Adrenal gland (tissue), 12 donors: ENCODE data around the gene CUL4A. TPM values are rescaled to one million over a fixed set of nuclear protein-coding genes. Genes with fewer than 3 reads are reported as not detected.
"Not testable (repeated sequence)": the region's sequence is repeated elsewhere in the genome, so short reads cannot be mapped to it uniquely, and the experiment has no call there.

Experiments
- DNase-seq, 7 donors: peaks; one replicate each; pipeline ENCODE4 v3.0.0-alpha.2; 2019 to 2020
- H3K27ac ChIP-seq, 5 donors: fragments of 200-600 bp; sonication (generic) in 4 of 5; 1 replicate in 3 of 5; 2 replicates in 2 of 5; pipeline versions ENCODE4 v1.5.1 to v1.8.0; 2016 to 2020; ENCODE audit warnings: mild to moderate bottlenecking in 1 of 5
- H3K27me3 ChIP-seq: fragments of 200-600 bp; 2 replicates; pipeline ENCODE4 v1.8.0; 2021
- H3K36me3 ChIP-seq, 2 donors: fragments of 200-600 bp; replicated peaks in 1 of 2; 1 replicate in 1 of 2; 2 replicates in 1 of 2; pipeline versions ENCODE4 v1.5.1 to v1.8.0; 2018 to 2022
- H3K4me1 ChIP-seq, 2 donors: fragments of 200-600 bp; replicated peaks in 1 of 2; 1 replicate in 1 of 2; 2 replicates in 1 of 2; pipeline versions ENCODE4 v1.5.1 to v1.8.0; 2018 to 2021
- H3K4me3 ChIP-seq, 4 donors: fragments of 200-600 bp; sonication (generic) in 3 of 4; one replicate each; pipeline ENCODE4 v1.5.1; 2016 to 2018
- H3K9me3 ChIP-seq, 3 donors: fragments of 200-600 bp; sonication (generic) in 1 of 3; replicated peaks in 1 of 3; 1 replicate in 2 of 3; 2 replicates in 1 of 3; pipeline versions ENCODE4 v1.5.1 to v1.8.0; 2016 to 2021
- POLR2A ChIP-seq, 2 donors: fragments of 450-650 bp; IDR thresholded peaks; one replicate each; pipeline ENCODE4 v1.6.1; 2017; ENCODE audit warnings: antibody characterized with exemption in 2 of 2, mild to moderate bottlenecking in 2 of 2, moderate library complexity in 1 of 2
- WGBS, 4 donors: extraction: QIAGEN DNeasy Blood & Tissue Kit in 2 of 4; methylation state at CpG; one replicate each; pipeline versions ENCODE4 v1.1.5 to v1.1.7; 2013 to 2017; 5-methylcytosine and 5-hydroxymethylcytosine counted together
- intact Hi-C, 2 donors: fragments of 100-400 bp; cut with DNase I; formaldehyde crosslinking; loops; one replicate each; pipeline versions ENCODE4 v1.14.1 to v1.15.0; 2022 to 2023
- polyA plus RNA-seq, 3 donors: library from polyadenylated mRNA; stranded (reverse); fragments of 200-250 nt in 2 of 3; fragments of 350-450 nt in 1 of 3; fragmentation: Illumina TruSeq in 1 of 3; extraction: RNeasy Lipid Tissue Mini Kit (QIAGEN cat#74804) in 1 of 3; gene quantifications; one replicate each; pipeline ENCODE4 v1.2.3, GENCODE V29; 2013 to 2014
- total RNA-seq, 9 donors: library from RNA; depleted of rRNA in 4 of 9; stranded (reverse); fragments of >200 nt in 4 of 9; fragments of 120-200 nt in 1 of 9; fragmentation: NEBNext Ultra II Directional in 1 of 9; extraction: Animal tissue kit (Norgen Biotek cat#: 25700) in 1 of 9; gene quantifications; one replicate each; pipeline versions ENCODE4 v1.1.0 to v1.2.4, GENCODE V29; 2013 to 2023
- TF ChIP-seq, protein P1 (sequence below), 6 experiments: fragments of 450-650 bp in 4 of 6; fragments of 200-600 bp in 2 of 6; sonication (generic) in 1 of 6; IDR thresholded peaks; 1 replicate in 5 of 6; 2 replicates in 1 of 6; pipeline versions ENCODE4 v1.5.1 to v1.8.0; 2016 to 2021; ENCODE audit warnings: antibody characterized with exemption in 6 of 6, mild to moderate bottlenecking in 2 of 6, moderate library complexity in 1 of 6
- donor health status: healthy with polysubstance abuse.
- donor health status: Bipolar disorder and iron deficiency.
- donor health status: DM: yes; HTN: yes; CAD: no.
- donor health status: DM: no; HTN: no; CAD: no.
- donor health status: DM: no; HTN: no; CAD: no.
- donor health status: DM: yes; HTN: yes; CAD: no.

The CUL4A gene
- total and polyA plus RNA-seq, 12 donors: 27.6 to 90.4 (median 58.7) TPM

DNA sequence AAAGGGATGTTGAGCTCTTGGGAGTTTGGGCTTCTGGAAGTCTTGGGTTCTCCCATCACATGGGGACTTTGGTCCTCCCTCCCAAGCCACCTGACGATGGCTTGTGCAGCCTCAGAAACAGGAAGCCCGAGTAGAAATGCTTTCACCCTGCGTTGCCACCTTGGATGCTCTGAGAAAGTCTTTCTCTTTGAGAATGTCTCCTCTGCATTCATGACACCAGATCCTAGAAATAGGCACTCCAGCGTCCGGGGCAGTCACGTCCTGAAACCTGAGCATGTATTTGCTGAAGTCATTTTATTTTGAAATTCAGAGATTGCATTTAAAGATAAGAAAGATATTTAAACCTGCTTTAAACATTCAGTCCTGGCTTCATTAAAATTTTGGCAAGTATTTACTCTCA lies 34.4 kb downstream of the CUL4A start:
- intact Hi-C loops: no loop called here
- Histone ChIP-seq H3K36me3 (peaks cover 0 to 79% of the 10 kb centered on the region in 2 donors), H3K4me1 (no peaks in the 10 kb centered on the region), H3K9me3 (no peaks in the 10 kb centered on the region), H3K27ac (no peak overlapping the region), H3K4me3 (no peak overlapping the region), H3K27me3 (no peaks in the 10 kb centered on the region)
- 76 to 93% (median 83%) methylated on average over 6 of the region's 6 CpGs for WGBS, 4 donors
- no peak for DNase-seq
- no peak for TF ChIP-seq POLR2A (IDR thresholded peaks at IDR 0.05)
- TF ChIP-seq, protein P1, sequence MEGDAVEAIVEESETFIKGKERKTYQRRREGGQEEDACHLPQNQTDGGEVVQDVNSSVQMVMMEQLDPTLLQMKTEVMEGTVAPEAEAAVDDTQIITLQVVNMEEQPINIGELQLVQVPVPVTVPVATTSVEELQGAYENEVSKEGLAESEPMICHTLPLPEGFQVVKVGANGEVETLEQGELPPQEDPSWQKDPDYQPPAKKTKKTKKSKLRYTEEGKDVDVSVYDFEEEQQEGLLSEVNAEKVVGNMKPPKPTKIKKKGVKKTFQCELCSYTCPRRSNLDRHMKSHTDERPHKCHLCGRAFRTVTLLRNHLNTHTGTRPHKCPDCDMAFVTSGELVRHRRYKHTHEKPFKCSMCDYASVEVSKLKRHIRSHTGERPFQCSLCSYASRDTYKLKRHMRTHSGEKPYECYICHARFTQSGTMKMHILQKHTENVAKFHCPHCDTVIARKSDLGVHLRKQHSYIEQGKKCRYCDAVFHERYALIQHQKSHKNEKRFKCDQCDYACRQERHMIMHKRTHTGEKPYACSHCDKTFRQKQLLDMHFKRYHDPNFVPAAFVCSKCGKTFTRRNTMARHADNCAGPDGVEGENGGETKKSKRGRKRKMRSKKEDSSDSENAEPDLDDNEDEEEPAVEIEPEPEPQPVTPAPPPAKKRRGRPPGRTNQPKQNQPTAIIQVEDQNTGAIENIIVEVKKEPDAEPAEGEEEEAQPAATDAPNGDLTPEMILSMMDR (IDR thresholded peaks at IDR 0.05): no peak

DNA sequence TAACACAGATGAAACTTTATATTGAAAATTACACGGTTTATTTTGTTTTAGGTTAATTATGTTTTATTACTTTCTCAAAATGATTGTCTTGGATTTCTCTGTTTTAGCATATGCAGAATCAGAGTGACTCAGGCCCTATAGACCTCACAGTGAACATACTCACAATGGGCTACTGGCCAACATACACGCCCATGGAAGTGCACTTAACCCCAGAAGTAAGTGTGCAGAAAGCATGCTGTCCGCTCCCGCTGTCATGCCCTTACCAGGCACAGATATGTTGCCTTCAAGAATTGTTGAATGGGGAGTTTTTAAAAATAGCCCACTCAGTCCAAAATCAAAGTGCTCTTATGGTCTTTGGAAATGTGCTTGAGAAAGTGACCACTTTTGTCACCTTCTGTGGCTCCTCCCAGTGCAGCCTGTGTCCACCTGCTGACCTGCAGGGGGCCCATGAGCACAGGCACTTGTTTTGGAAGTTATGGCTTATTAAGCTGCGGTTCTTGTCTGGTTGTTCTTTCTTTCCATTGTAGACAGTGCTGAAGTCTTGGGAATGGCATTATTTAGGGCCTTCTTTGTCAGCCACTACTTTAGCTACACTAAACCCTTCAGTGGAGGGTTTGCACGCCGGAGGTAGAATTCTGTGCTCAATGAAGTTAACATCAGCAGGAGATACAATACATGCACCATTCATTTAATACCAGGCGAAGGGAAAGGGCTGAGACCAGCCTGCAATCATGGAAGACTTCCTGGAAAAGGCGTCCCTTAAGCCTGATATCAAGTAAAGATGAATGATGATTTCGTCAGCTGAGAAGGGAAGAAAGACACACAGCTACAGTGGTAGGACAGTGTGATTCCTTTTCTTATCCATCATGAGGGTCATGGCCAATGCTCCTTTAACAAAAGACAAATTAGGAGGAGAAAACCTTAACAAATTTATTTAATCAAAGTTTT lies 36.7 kb downstream of the CUL4A start:
- Histone ChIP-seq H3K4me3 (no peak overlapping the region), H3K36me3 (peaks cover 0 to 82% of the 10 kb centered on the region in 2 donors), H3K27me3 (no peaks in the 10 kb centered on the region), H3K27ac (no peak overlapping the region), H3K9me3 (no peaks in the 10 kb centered on the region), H3K4me1 (no peaks in the 10 kb centered on the region)
- no peak for DNase-seq
- TF ChIP-seq, protein P1 (IDR thresholded peaks at IDR 0.05): peak in 2 of 6 experiments; percentile 22 to 25
- no peak for TF ChIP-seq POLR2A (IDR thresholded peaks at IDR 0.05)
- intact Hi-C loops: no loop called here
- 74 to 92% (median 85%) methylated on average over 10 of the region's 10 CpGs for WGBS, 4 donors

DNA sequence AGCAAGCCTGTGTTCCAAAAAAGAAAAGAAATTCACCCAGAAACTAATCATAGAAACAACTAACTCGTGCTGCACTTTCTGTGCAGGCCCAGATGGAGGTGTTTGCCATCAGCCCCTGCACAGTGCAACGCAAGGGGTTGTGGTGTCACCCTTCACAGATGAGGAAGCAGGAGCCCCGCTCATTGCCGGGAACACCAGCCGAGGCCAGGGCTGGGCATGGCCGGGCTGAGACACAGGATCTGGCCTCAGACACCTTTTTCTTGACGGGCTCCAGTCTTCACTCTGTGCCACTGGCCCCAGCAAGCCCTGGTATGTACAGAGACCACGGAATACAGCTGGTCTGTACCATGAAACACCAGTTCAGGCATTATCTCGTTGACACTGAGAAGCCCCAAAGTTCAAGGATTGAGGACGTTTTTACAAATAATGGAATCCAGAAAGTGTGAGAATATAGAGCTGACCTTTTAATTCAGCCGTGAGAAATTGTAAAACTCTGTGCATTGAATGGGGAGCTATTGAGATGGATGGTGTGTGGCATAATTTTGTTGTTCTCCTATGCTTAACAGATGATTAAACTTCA lies 43.2 kb downstream of the CUL4A start:
- peak in 1 of 7 donors; percentile 31 for DNase-seq
- Histone ChIP-seq H3K4me1 (no peaks in the 10 kb centered on the region), H3K9me3 (no peaks in the 10 kb centered on the region), H3K27ac (no peak overlapping the region), H3K4me3 (no peak overlapping the region), H3K27me3 (no peaks in the 10 kb centered on the region), H3K36me3 (peaks cover 0 to 79% of the 10 kb centered on the region in 2 donors)
- intact Hi-C loops: no loop called here
- WGBS, 4 donors: 75 to 84% (median 80%) methylated on average over 6 to 11 of the region's 11 CpGs
- no peak for TF ChIP-seq POLR2A (IDR thresholded peaks at IDR 0.05)
- TF ChIP-seq, protein P1 (IDR thresholded peaks at IDR 0.05): no peak

DNA sequence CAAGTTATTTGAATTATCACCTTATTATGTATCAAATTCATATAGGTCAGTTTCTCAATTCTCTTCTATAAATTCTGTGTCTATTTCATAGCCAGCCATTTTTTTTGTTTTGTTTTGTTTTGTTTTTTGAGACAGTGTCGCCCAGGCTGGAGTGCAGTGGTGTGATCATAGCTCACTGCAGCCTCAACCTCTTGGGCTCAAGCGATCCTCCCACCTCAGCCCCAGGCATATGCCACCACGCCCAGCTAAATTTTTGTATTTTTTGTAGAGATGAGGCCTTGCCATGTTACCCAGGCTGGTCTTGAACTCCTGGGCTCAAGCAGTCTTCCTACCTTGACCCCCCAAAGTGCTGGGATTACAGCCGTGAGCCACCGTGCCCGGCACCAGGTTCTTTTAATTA lies 48.5 kb downstream of the CUL4A start:
- H3K27ac ChIP-seq, H3K4me1 ChIP-seq, intact Hi-C loops, H3K9me3 ChIP-seq, H3K4me3 ChIP-seq, H3K27me3 ChIP-seq: not testable (repeated sequence)
- peak in 1 of 7 donors; percentile 5 for DNase-seq
- peaks cover 0 to 61% of the 10 kb centered on the region in 2 donors for H3K36me3 ChIP-seq
- WGBS, 4 donors: 95 to 98% (median 97%) methylated on average over 6 of the region's 6 CpGs
